Body of pancreas (tissue), 4 donors: ENCODE data around the gene SYCP2. TPM values are rescaled to one million over a fixed set of nuclear protein-coding genes. Genes with fewer than 3 reads are reported as not detected.

Experiments
- ATAC-seq: fragments of 150-250 bp; one replicate; pipeline ENCODE4 v1.9.1; 2016
- DNase-seq, 4 donors: peaks; one replicate each; pipeline ENCODE4 v3.0.0-alpha.2; 2019
- H3K27ac ChIP-seq, 4 donors: fragments of 200-600 bp; sonication (generic); 1 replicate in 3 of 4; 2 replicates in 1 of 4; pipeline versions ENCODE4 v1.5.1 to v1.6.1; 2016 to 2019; ENCODE audit warnings: mild to moderate bottlenecking in 1 of 4, mixed read lengths in 1 of 4, moderate library complexity in 1 of 4
- H3K27me3 ChIP-seq, 2 donors: fragments of 200-600 bp; sonication (generic); one replicate each; pipeline ENCODE4 v1.6.0; 2016; ENCODE audit warnings: mild to moderate bottlenecking in 1 of 2
- H3K36me3 ChIP-seq, 2 donors: fragments of 200-600 bp; sonication (generic); replicated peaks in 1 of 2; 2 replicates each; pipeline ENCODE4 v1.5.1; 2016; ENCODE audit warnings: low read depth in 2 of 2; ENCODE audit not compliant: insufficient read depth in 1 of 2
- H3K4me1 ChIP-seq: fragments of 200-600 bp; sonication (generic); one replicate; pipeline ENCODE4 v1.6.0; 2016
- H3K4me3 ChIP-seq, 2 donors: fragments of 200-600 bp; sonication (generic); 1 replicate in 1 of 2; 2 replicates in 1 of 2; pipeline ENCODE4 v1.5.1; 2016 to 2019
- H3K9me3 ChIP-seq, 3 donors: fragments of 200-600 bp; sonication (generic); 1 replicate in 2 of 3; 2 replicates in 1 of 3; pipeline ENCODE4 v1.5.1; 2016
- CTCF ChIP-seq, 7 experiments: fragments of 450-650 bp in 4 of 7; fragments of 200-600 bp in 3 of 7; sonication (generic) in 3 of 7; IDR thresholded peaks; one replicate each; pipeline ENCODE4 v1.5.1; 2016 to 2019; ENCODE audit warnings: antibody characterized with exemption in 7 of 7
- POLR2A ChIP-seq, 3 donors: fragments of 450-650 bp; IDR thresholded peaks; one replicate each; pipeline ENCODE4 v1.6.1; 2016; ENCODE audit warnings: antibody characterized with exemption in 3 of 3, mild to moderate bottlenecking in 2 of 3
- WGBS, 2 donors: methylation state at CpG; one replicate each; pipeline ENCODE4 v1.1.5; 2017; 5-methylcytosine and 5-hydroxymethylcytosine counted together
- intact Hi-C: fragments of 100-400 bp; cut with DNase I; formaldehyde crosslinking; loops from one replicate; pipeline ENCODE4 v1.15.1; 2023
- total RNA-seq, 2 donors: library from RNA; depleted of rRNA; stranded (reverse); fragments of >200 nt; gene quantifications; one replicate each; pipeline ENCODE4 v1.1.0, GENCODE V29; 2016

SYCP2 gene
- total RNA-seq, 2 donors from 2014 or later, result 3.6 to 15.3 TPM

DNA sequence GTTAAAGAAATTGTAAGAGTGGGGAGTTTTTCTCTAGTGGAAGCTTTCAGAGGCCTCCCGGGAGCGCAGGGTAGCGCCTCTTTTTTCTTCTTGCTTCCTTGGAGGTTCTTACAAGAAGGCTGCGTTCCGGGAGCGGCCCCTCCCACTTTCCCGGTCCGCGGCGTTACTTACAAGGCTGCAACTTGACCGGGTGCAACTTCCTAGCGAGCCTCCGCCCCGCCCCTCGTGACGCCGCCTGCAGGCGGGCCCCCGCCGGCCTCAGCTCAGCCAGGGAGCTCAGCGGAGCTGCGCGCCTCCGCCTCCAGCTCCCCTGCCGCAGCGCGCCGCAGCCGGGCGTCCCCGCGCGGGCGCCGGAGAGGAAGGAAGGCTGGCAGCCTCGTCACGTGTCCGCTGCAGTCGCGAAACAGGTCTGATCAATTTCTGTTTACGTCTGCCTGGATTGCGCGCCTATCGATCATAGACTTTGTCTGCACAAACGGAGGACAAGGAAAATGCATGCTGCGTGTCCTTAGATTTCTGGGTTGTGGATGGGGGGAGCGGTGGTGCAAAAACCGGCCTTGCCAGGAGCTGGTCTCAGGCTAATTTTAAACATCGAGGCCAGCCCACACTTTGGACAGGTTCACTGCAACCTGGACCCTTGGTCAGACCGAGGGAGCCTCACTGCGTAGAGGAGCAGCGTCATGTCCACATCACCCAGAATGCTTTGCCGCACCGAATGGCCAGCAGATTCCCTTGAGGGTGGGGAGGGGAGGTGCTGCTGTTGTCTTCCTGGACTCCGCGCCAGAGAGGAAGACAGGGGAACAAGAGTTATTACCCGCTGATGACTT is 6.9 kb upstream of the SYCP2 start, which contains the start of the genes FAM217B and PPP1R3D:
Gene FAM217B (plus strand): TSS at position 261 of the 827 bp plus-strand sequence. CDS start 3,555 bp downstream, outside the sequence.
Gene PPP1R3D (minus strand): TSS at position 177 of the 827 bp plus-strand sequence. CDS start 374 bp downstream, outside the sequence.
- Histone ChIP-seq H3K27ac (peak within 1 kb of the TSS; percentile 78 to 93 (median 91)), H3K27me3 (no peaks in the 10 kb centered on the region), H3K36me3 (peaks cover 2 to 5% of the 10 kb centered on the region in 2 donors), H3K9me3 (no peaks in the 10 kb centered on the region), H3K4me3 (peak within 1 kb of the TSS; percentile 17 to 33), H3K4me1 (peaks cover 43% of the 10 kb centered on the region)
- TF ChIP-seq CTCF (IDR thresholded peaks at IDR 0.05) (peak in 4 of 7 experiments; percentile 14 to 36 (median 26)), POLR2A (IDR thresholded peaks at IDR 0.05) (peak; percentile 80 to 84 (median 81))
- intact Hi-C loops, result no loop called here
- peak; percentile 96 for ATAC-seq
- 0 to 1% methylated on average over 38 to 55 of the region's 57 CpGs for WGBS, 2 donors
- peak; percentile 96 to 99 (median 98) for DNase-seq

GRCh38 chr20:59939879-59940128 is 6.4 kb upstream of the SYCP2 start:
- TF ChIP-seq CTCF (IDR thresholded peaks at IDR 0.05), result no peak
- TF ChIP-seq POLR2A (IDR thresholded peaks at IDR 0.05), result no peak
- peaks cover 43% of the 10 kb centered on the region for H3K4me1 ChIP-seq
- no peaks in the 10 kb centered on the region for H3K9me3 ChIP-seq
- DNase-seq, result peak; percentile 37 to 52 (median 48)
- no peaks in the 10 kb centered on the region for H3K27me3 ChIP-seq
- WGBS, 2 donors, result 0 to 5% methylated on average over 4 to 24 of the region's 24 CpGs
- peaks cover 2 to 5% of the 10 kb centered on the region in 2 donors for H3K36me3 ChIP-seq
- intact Hi-C loops, result no loop called here
- peak overlapping the region; percentile 11 to 33 for H3K4me3 ChIP-seq
- H3K27ac ChIP-seq, result peak overlapping the region; percentile 78 to 93 (median 90)
- ATAC-seq, result peak; percentile 24

GRCh38 chr20:59939052-59939878 is 5.8 kb upstream of the SYCP2 start:
- WGBS, 2 donors, result 35 to 89% methylated on average over 40 to 103 of the region's 104 CpGs
- H3K9me3 ChIP-seq, result no peaks in the 10 kb centered on the region
- peaks cover 43% of the 10 kb centered on the region for H3K4me1 ChIP-seq
- intact Hi-C loops, result no loop called here
- peaks cover 2 to 4% of the 10 kb centered on the region in 2 donors for H3K36me3 ChIP-seq
- DNase-seq (peak; percentile 21 to 46 (median 25)), ATAC-seq (peak; percentile 4)
- H3K27ac ChIP-seq, result peak overlapping the region; percentile 78 to 93 (median 90)
- TF ChIP-seq POLR2A (IDR thresholded peaks at IDR 0.05) (no peak), CTCF (IDR thresholded peaks at IDR 0.05) (no peak)
- H3K4me3 ChIP-seq, result peak overlapping the region; percentile 11 to 33
- H3K27me3 ChIP-seq, result no peaks in the 10 kb centered on the region

DNA sequence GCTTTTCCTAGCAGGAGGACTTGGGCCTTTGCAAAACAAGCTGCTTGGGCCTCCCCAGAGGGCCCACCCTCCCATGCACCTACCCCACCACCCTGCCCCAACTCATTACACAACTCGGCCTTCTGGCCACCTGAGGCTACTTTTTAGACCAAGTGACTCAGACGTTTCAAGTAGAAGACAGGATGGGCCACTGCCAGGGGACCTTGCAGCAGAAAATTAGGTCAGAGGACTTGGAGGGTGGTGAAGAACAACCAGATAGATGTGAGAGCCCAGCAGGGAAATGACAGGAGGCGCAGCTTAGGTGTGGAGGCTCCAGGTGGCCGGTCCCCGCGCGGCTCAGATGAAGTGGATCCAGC is 5.2 kb upstream of the SYCP2 start:
- H3K36me3 ChIP-seq, result no peaks in the 10 kb centered on the region
- peaks cover 43% of the 10 kb centered on the region for H3K4me1 ChIP-seq
- ATAC-seq, result no peak
- DNase-seq, result peak in 3 of 4 donors; percentile 48 to 70 (median 56)
- H3K9me3 ChIP-seq, result no peaks in the 10 kb centered on the region
- H3K27ac ChIP-seq, result peak overlapping the region in 1 of 4 donors; percentile 92
- TF ChIP-seq CTCF (IDR thresholded peaks at IDR 0.05) (no peak), POLR2A (IDR thresholded peaks at IDR 0.05) (no peak)
- no peak overlapping the region for H3K4me3 ChIP-seq
- WGBS, 2 donors, result 54 to 73% methylated on average over 4 to 7 of the region's 7 CpGs
- no peaks in the 10 kb centered on the region for H3K27me3 ChIP-seq
- intact Hi-C loops, result no loop called here
